GM21619 (cell line): ENCODE data around the gene GYS2.
"Not testable (repeated sequence)": the region's sequence is repeated elsewhere in the genome, so short reads cannot be mapped to it uniquely, and the experiment has no call there.

Source experiments
- ATAC-seq: cut with Tn5 transposase; IDR thresholded peaks from one replicate; pipeline ENCODE4 v1.9.1; 2021; ENCODE audit not compliant: unreplicated experiment

The GYS2 gene

DNA sequence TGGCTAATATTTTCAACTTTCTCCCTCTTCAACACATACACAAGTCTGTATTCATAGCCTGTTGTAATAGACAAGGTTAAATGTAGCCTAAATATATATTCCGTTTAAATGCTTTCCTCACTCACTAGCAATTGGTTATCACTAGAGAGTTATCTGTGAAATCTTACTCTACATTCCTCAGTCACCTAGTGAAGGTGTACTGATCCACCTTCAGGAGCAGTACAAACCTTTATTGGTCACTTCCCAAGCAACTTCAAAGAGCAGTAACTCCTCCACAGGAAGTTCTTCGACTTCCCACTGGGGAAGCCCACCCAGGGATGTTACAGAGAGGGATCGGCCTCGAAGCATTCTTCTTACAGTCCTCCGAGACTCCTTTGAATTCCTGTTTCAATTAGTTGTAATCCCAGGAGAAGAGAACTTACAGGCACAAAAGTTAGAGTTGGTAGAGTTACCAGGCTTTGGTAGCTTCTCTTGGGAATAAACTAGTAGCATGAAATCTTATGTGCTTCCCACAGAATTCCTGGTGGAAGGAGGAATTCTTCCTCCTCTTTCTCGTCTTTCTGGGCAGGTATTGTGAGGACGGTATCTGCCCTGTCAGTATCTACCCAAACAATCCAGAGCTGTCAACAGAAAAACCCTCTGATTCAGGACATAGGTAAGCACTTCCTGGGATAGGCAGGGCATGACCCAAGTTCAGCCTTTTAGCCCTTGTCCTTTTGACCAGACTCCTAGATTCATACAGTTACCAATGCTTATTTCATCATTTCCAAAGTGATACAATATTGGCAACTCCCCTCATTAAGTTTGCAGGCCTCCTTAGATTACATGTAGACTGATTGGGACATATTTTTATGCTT lies at the start of gene GYS2:
Gene GYS2 (minus strand): TSS at position 603 of the 857 bp plus-strand sequence. CDS start 255 bp downstream, at position 348.
- ATAC-seq = no peak

DNA sequence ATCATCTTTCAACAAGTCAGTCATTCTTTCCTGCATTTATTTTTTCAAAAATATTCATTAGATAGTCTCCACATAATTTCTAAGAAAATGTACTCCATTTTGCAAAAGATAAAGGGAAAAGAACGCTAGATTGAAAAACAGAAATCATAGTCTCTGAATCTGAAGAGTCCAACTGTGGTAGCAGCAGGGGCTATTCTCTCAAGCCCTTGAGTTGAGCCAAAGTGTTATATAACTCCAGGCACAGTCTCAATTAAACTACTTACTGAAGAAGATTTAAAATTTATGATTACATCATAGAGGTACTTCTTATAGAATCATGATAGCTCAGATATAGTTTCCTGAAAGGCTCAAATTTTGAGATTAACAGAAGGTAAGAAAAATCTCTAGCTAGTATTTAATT lies 47.2 kb upstream of the GYS2 start:
- ATAC-seq = no peak

DNA sequence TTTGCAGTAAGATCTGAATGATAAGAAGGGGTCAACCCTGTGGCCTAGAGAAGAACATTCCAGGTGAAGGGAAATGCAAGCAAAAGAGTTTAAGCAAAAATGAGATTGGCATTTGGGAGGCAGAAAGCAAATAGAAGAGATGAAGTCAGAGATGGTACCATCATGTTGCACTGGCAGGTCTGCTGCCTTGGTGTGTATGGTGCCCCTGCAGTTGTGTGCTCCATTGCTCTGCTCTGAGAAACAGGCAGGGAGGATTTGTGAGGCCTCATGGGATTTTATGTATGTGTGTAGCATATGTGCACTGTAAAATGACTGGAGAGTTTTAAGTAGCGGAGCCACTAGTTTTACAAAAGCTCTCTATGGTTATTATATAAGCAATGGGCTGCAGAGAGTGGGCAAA lies 46.4 kb upstream of the GYS2 start:
- no peak for ATAC-seq

DNA sequence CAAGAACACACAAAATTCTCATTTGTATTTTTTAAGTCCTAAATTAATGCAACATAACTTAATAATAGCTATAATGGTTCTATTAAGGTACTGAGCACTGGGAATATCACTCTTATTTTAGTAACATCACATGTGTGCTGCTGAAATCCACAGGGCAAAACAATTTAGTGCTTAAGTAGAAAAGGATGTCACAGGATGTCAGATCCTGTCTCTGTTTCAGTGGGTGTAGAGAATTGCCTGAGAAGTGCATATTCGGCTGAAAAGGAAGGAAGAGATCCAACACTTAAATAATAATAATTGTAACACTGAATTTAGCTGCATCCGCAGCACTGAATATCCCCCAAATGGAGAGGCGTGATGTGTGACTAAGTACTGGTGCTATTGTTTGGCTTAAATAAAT lies 44.4 kb upstream of the GYS2 start:
- no peak for ATAC-seq

DNA sequence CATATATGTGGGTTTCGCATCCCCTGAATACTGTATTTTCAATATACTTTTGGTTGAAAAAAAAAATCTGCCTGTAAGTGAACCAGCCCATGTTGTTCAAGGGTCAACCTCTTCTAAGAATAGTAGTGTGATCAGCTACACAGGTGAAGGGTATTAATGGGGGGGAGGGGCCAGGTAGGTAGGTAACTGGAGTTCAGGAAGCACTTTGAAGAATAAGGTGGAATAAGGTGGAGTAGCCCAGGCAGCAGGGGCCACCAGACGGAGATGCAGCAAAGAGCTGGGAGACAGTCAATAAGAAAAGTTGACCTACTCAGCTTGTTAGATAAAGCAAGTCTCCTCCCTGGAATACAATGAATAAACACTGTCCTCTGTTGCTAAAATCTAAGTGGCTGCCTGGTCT lies 43.7 kb upstream of the GYS2 start:
- ATAC-seq = no peak

DNA sequence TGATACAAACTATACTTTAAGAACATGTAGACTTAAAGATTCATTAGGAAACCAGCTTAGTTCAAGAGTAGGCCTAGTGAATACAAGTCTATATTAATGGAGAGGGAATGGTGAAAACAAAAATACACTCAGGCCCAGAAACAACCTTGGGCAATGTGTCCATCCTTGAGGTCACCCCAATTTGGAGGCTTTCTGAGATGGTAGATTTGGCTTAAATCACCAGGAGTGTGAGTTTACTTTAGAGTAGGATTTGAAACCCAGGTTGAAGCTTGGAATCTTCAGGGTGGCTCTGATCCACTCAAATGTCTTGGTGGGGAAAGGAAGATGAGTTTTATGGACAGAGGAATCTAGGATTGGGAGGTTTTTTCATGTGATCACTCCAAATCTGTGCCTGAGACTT lies 42.5 kb upstream of the GYS2 start:
- no peak for ATAC-seq

DNA sequence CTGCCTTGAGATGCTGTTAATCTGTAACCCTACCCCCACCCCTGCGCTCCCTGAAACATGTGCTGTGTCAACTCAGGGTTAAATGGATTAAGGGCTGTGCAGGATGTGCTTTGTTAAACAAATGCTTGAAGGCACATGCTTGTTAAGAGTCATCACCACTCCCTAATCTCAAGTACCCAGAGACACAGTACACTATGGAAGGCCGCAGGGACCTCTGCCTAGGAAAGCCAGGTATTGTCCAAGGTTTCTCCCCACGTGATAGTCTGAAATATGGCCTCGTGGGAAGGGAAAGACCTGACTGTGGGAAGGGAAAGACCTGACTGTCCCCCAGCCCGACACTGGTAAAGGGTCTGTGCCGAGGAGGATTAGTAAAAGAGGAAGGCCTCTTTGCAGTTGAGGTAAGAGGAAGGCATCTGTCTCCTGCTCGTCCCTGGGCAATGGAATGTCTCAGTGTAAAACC lies 40.4 kb upstream of the GYS2 start:
- not testable (repeated sequence) for ATAC-seq

DNA sequence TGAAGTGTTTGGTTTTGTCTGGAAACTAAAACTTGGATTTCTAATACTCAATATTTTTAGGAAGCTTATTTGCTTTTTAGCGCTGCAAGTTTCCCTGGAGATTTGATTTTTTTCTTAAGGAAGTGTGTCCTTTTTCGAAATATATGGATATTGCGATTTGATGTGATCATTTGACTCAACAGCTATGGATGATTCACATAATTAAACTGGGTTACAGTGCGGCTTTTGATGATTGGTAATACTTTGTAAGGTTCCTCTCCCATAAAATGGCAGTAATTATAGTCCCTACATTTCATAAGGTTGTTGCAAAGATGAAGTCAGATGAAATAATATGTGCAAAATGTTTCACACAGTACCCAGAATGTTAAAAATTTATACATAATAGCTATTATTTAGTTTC lies 39.9 kb upstream of the GYS2 start:
- ATAC-seq = no peak

DNA sequence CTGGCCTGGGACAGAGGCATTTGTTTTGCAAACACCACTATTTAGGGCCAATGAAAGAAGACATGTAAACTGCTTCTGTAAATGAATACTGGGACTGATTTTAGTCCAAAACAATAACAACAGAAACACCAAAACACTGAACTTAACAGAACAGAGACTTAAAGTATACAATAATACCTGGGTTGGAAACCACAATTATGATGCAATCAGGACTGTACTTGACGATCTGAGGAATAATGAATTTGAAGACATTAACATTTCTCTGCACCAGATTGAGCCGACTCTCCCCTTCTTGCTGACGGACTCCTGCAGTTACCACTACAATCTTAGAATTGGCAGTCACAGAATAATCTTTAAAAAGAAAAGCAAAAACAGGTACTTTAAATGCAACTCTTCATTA lies 39.1 kb upstream of the GYS2 start:
- ATAC-seq = no peak

DNA sequence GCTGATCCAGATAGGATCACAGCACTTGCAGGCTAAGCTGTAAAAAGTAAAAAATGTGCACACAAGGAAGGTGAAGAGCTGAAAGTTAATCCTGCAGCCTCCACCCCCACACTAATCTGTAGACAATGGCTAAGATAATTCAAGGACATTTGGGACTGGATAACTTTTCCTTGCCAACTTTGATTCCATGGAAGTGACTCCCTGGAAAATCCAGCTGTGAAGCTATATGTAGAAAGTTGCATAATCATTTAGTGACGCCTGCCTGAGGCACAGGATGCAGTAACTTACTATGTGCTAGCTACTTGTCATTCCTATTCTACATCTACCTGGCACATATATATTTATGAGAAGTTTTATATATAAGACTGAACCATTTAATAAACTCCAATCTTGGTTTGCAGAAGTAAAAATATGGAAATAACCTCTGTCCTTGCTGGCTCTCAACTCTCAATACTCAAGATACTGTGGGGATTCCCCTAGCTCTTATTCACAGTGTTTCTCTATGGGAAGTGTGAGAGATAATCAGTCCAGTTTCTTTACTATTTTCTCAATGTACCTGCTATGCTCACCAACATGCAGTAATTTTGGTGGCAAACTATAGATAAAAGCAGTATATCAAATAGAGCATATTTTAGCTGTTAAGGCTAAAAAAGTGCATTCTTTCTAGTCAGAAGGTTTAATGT lies 38.2 kb upstream of the GYS2 start:
- peak; percentile 61 for ATAC-seq

DNA sequence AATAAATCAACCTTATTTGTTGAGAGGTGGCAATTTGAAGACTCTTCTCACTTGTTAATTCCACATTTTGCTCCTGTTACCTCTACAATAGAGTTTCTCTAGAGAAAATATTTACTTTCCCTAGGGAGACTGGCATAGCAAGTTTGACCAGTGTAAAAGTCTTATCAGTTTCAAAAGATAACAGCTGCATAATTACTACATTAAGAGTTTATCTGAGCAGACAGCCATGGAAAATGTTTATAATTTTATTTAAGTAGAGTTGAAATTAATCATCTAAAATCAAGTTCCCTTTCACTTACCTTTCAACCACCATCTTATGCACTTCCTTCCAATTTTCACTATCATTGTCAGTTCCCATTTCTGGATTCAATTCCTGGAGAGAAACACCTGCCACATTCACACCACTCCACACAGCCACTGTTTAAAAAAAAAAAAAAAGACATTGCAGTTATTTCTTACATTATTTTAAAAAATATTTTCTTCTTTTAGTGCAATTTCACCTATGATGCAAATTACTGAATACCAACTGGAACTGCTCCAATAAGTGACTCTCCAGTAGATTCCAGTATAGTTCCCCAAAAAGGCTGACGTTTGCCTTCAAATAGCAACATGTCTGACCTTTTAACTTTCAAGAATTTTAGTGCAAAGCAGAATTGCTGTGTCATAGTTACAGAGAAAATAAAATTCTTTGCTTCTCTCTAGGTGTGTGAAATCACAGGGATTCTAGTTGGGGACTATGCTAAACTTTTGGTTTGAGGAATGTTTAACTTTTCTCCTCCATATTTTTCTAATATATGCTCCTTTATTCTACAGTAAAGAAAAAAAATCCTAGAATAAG lies 33.6 kb upstream of the GYS2 start:
- no peak for ATAC-seq

DNA sequence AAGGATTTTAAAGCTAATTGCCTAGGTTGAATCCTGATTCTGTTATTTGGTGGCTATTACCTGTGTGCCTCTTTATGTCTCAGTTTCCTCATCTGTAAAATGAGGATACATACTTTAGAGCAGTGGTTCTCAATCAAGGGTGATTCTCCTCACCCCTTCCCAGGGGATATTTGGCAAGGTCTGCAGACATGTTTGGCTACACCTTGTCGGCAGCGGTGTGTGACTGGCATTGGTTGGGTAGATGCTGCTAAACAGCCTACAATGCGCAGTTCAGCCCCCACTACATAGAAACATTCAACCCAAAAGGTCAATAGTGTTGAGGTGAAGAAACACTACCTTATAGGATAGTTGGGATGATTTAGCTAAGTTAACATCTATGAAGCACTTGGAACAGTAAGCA lies 29.6 kb upstream of the GYS2 start:
- ATAC-seq = no peak

DNA sequence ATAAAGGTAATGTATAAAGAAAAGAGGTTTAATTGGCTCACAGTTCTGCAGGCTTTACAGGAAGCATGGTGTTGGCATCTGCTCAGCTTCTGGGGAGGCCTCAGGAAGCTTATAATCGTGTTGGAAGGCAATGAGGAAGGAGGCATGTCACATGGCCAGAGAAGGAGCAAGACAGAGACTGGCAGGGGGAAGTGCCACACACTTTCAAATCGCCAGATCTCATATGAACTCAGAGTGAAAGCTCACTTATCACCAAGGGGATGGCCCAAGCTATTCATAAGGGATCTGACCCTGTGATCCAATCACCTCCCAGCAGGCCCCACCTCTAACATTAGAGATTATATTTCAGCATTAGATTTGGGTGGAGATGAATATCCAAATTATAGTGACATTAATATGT lies 26.7 kb upstream of the GYS2 start:
- ATAC-seq = no peak

DNA sequence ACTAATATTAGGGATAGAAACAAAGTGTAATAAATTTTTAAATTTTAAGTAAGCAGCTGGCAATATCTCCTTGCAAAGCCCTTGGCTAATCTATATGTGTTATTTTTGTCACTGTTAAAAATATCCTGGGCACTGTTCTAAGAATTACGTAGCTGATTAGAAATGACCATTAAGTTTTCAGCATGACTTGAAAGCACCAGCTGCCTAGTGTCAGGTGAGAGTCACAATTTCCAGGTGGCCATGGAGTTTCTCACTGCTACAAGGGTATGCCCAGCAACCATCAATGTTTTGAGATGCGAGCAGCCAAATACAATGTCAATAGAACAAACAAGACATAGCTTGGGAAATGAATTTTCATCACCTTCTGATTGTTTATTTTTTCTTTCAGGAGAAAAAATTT lies 23.3 kb upstream of the GYS2 start:
- ATAC-seq = no peak

DNA sequence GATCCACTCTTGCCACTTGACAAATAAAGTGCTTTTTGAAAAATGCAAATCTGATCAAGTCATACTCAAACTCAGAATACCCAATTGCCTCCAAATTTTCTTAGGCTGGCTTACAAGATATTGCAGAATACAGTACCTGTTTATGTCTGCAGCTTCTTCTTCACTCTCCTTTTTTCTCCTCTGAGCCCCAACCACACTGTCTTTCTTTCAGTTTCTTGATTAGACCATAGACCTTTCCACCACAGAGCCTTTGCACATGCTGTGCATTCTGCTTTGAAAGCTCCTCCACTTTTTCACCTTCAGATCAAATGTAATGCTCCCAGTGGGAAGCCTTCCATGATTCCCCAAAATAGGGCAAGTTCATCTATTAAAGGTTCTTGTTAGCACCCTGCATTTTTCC lies 13.9 kb upstream of the GYS2 start:
- ATAC-seq = no peak

DNA sequence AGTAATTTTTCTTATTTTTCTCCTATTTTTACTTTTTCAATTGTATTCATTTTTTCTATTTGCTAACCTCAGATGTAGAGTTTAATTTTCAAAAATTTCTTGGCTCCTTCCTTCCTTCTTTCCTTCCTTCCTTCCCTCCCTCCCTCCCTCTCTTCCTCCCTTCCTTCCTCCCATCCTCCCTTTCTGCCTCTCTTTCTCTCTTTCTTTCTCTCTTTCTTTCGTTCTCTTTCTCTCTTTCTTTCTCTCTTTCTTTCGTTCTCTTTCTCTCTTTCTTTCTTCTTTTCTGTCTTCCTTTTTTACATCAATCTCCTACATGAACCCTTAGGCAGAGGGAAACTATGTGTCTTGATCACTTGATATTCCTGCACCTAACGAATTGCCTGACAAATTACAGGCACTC lies 12.4 kb upstream of the GYS2 start:
- no peak for ATAC-seq

DNA sequence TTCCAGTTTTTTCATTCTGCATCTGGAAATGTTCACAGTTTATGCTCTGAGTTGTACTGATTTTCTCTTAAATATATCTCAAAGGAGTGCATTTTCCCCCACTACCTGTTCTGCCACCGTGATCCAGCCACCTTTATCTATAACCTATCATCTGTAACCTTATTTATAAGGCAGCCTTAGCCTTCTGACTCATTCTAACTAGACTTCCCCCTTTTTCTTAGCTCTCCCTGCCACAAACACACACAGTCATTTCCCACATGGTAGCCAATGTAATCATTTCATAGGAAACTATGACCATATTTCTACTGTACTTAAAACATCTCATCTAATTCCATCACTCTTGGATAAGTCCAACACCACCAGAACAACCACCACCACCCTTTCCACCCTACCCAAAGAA lies 10.8 kb upstream of the GYS2 start:
- no peak for ATAC-seq

DNA sequence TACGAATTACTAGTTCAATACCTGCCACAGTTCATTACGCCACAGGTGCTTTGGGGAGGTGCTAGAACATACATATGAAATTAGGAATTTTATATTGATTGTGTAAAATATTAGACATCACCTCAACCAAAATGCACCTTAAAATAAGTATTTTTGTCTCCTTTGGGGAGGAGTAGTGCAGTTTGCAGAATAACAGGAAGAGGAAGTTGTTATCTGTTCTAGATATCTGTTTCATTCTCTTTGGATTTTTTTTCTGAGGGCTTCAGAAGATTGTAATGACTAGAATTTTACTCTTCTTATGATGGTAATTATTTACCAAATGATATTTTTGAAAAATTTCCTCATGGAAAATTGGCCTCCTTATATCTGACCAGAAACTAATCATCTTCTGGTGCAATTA lies 9.9 kb upstream of the GYS2 start:
- ATAC-seq = no peak

DNA sequence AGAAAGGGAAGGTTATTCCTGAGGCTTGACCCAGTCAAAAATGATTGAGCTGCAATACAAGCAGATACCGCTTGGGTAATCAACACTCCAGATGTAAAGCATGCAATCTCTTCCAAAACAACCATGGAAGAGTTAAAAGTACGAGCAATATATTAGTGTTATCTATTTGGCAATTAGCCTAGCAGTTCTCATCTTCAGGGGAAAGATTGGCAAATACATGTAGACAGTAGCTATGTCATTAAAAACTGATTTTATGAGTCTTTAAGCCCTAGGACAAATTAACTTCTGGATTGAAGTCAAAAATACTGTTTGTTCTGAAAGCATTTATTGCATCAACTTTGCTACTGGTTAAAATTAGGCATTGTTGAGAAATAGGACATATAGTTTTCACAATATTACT lies 9.3 kb upstream of the GYS2 start:
- ATAC-seq = no peak

DNA sequence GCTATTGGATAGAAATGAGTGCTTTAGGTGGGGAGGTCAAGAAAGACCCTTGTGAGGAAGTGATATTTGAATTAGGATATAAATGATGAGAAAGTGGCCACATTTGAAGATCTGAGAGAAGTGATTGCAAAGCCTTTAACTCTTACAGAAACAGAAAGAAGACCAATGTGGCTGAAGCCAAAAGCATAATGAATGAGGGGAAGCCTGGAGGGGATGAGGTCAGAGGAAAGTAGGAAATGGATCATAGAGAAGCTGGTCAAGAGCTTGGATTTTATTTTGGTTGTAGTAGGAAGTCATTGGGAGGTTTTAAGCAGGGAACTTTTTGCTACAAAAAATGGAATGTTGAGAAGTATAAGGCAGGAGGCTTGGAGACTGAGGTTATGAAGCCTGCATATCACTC lies 3.5 kb upstream of the GYS2 start:
- no peak for ATAC-seq

DNA sequence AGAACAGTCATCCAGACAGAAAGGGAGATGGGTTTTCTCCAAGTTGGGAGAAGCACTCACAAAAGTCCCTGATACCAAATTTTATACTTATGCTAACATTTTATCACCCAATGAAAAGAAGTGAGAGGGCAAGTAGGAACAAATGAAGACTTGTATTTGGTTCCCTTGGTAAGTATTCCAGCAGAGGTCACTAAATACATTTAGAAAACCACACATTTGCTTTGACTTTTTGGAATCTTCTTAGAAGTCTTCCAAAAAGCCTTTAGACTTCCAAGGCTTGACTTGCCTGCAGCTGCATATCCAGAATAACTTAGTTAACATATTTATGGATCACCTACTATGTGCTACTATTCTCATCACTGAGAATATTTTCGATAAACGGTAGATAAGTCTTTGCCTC lies 3.1 kb upstream of the GYS2 start:
- ATAC-seq = no peak

DNA sequence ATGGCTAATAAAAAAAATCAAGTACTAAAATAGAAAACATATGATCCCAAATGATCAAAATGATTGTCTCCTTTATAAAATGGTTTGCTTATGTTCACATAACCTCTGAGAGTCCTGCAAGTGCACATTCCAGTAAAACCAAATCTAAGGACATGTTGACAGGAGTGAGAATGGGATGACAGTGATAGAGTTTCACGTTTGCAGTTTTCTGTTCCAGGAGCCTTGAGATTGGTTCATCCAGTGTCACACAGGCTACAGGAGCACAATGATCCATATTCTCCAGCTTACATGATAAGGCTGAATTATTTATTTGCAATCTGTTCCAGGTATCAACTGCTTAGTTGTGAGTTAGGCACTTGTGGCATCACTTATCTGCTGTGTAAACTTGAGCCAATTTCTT lies 1.5 kb upstream of the GYS2 start:
- ATAC-seq = no peak
